ENCODE measurements around the gene LRP1-AS. TPM values are rescaled to one million over a fixed set of nuclear protein-coding genes. Genes with fewer than 3 reads are reported as not detected.

LRP1-AS gene
- total and polyA plus RNA-seq, 2 donors from 2014 or later: not detected

DNA sequence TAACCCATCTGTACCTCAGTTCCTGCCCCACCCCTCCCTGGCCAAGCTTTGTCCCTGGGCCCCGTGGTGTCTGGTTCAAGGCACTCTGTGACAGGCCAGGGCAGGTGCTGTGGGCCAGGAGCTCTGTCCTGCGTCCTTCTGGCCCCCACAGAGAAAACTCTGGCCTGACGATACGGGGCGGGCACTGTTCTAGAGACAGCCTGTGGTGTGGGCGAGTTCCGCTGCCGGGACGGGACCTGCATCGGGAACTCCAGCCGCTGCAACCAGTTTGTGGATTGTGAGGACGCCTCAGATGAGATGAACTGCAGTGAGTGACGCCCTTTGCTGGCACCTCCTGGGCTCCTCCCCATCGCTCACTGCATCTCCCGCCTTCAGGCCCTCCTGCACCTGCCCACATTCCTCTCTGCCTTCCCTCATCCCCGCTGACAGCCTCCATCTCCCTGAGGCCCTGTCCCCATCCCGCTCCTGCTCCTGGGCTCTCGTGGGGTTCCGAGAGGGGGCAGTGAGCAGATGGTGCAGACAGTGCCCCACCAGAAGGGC lies 46.4 kb upstream of the LRP1-AS start:
- FAIRE-seq (no peak), DNase-seq (no peak)
- Histone ChIP-seq H3K4me1 (ENCODE audit: control insufficient read depth in 2 of 3, insufficient read depth in 2 of 3, low read depth in 1 of 3, low read length in 3 of 3) (no peaks in the 10 kb centered on the region), H3K4me3 (ENCODE audit: low read length in 3 of 3) (no peak overlapping the region), H3K36me3 (ENCODE audit: control insufficient read depth in 2 of 3, insufficient read depth in 3 of 3, low read length in 3 of 3) (peaks cover 8 to 33% (median 19%) of the 10 kb centered on the region in 3 donors), H3K9me3 (ENCODE audit: control insufficient read depth in 2 of 3, insufficient read depth in 1 of 3, low read length in 3 of 3) (peaks cover 0 to 2% (median 0%) of the 10 kb centered on the region in 3 donors), H3K27me3 (ENCODE audit: control insufficient read depth, insufficient read depth, low read length) (no peaks in the 10 kb centered on the region), H3K9ac (ENCODE audit: low read length in 3 of 3) (no peak overlapping the region), H3K27ac (ENCODE audit: low read depth in 2 of 2, low read length in 2 of 2) (no peak overlapping the region)
- intact Hi-C loops (cut with DNase I): no loop called here
- TF ChIP-seq, protein P1, sequence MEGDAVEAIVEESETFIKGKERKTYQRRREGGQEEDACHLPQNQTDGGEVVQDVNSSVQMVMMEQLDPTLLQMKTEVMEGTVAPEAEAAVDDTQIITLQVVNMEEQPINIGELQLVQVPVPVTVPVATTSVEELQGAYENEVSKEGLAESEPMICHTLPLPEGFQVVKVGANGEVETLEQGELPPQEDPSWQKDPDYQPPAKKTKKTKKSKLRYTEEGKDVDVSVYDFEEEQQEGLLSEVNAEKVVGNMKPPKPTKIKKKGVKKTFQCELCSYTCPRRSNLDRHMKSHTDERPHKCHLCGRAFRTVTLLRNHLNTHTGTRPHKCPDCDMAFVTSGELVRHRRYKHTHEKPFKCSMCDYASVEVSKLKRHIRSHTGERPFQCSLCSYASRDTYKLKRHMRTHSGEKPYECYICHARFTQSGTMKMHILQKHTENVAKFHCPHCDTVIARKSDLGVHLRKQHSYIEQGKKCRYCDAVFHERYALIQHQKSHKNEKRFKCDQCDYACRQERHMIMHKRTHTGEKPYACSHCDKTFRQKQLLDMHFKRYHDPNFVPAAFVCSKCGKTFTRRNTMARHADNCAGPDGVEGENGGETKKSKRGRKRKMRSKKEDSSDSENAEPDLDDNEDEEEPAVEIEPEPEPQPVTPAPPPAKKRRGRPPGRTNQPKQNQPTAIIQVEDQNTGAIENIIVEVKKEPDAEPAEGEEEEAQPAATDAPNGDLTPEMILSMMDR (IDR thresholded peaks at IDR 0.05; ENCODE audit: borderline replicate concordance, extremely low read depth, insufficient read depth): no peak

DNA sequence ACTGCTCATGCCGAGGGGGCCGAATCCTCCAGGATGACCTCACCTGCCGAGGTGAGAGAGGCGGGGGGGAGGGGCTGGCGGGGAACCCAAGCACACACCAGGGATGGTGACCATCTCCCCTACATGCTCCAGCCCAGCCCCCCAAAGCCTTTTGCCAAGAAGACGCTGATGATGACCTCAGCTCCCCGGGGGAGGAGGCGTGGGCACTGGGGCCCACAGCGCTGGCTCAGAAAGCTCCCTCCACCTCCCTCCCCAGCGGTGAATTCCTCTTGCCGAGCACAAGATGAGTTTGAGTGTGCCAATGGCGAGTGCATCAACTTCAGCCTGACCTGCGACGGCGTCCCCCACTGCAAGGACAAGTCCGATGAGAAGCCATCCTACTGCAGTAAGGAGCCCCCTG lies 45.5 kb upstream of the LRP1-AS start:
- peaks cover 8 to 33% (median 19%) of the 10 kb centered on the region in 3 donors for H3K36me3 ChIP-seq (ENCODE audit: control insufficient read depth in 2 of 3, insufficient read depth in 3 of 3, low read length in 3 of 3)
- no peak overlapping the region for H3K4me3 ChIP-seq (ENCODE audit: low read length in 3 of 3)
- TF ChIP-seq, protein P1 (IDR thresholded peaks at IDR 0.05; ENCODE audit: borderline replicate concordance, extremely low read depth, insufficient read depth): no peak
- intact Hi-C loops (cut with DNase I): no loop called here
- H3K4me1 ChIP-seq (ENCODE audit: control insufficient read depth in 2 of 3, insufficient read depth in 2 of 3, low read depth in 1 of 3, low read length in 3 of 3): no peaks in the 10 kb centered on the region
- peaks cover 0 to 2% (median 0%) of the 10 kb centered on the region in 3 donors for H3K9me3 ChIP-seq (ENCODE audit: control insufficient read depth in 2 of 3, insufficient read depth in 1 of 3, low read length in 3 of 3)
- H3K9ac ChIP-seq (ENCODE audit: low read length in 3 of 3): no peak overlapping the region
- no peak overlapping the region for H3K27ac ChIP-seq (ENCODE audit: low read depth in 2 of 2, low read length in 2 of 2)
- no peaks in the 10 kb centered on the region for H3K27me3 ChIP-seq (ENCODE audit: control insufficient read depth, insufficient read depth, low read length)
- no peak for DNase-seq
- no peak for FAIRE-seq

DNA sequence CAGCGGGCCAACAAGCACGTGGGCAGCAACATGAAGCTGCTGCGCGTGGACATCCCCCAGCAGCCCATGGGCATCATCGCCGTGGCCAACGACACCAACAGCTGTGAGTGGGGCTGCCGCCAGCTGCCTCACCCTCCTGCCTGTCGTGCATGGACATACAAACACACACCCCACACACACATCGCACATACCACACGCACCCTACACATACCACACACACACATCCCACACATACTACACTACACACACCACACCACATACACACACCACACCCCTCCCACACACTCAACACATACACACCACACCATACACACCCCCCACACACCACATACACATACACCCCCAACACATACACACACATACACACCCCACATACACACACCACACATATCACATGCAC lies 44.0 kb upstream of the LRP1-AS start:
- Histone ChIP-seq H3K27me3 (ENCODE audit: control insufficient read depth, insufficient read depth, low read length) (no peaks in the 10 kb centered on the region), H3K9ac (ENCODE audit: low read length in 3 of 3) (no peak overlapping the region), H3K4me1 (ENCODE audit: control insufficient read depth in 2 of 3, insufficient read depth in 2 of 3, low read depth in 1 of 3, low read length in 3 of 3) (no peaks in the 10 kb centered on the region), H3K36me3 (ENCODE audit: control insufficient read depth in 2 of 3, insufficient read depth in 3 of 3, low read length in 3 of 3) (peaks cover 8 to 38% (median 17%) of the 10 kb centered on the region in 3 donors), H3K27ac (ENCODE audit: low read depth in 2 of 2, low read length in 2 of 2) (no peak overlapping the region), H3K9me3 (ENCODE audit: control insufficient read depth in 2 of 3, insufficient read depth in 1 of 3, low read length in 3 of 3) (peaks cover 0 to 2% (median 0%) of the 10 kb centered on the region in 3 donors), H3K4me3 (ENCODE audit: low read length in 3 of 3) (no peak overlapping the region)
- FAIRE-seq (no peak), DNase-seq (no peak)
- intact Hi-C loops (cut with DNase I): no loop called here
- TF ChIP-seq, protein P1 (IDR thresholded peaks at IDR 0.05; ENCODE audit: borderline replicate concordance, extremely low read depth, insufficient read depth): no peak

DNA sequence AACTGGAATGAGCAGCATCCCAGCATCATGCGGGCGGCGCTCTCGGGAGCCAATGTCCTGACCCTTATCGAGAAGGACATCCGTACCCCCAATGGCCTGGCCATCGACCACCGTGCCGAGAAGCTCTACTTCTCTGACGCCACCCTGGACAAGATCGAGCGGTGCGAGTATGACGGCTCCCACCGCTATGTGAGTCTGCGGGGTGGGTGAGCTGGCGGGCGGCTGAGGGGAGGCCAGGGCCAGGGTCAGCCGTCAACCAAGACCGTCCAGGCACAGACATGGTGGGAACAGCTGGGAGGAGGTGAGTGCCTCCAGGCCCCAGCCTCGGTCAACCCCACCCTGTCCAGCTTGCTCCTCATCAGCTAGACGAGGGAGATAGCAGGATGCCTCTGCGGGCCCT lies 43.4 kb upstream of the LRP1-AS start:
- H3K9ac ChIP-seq (ENCODE audit: low read length in 3 of 3): no peak overlapping the region
- H3K27me3 ChIP-seq (ENCODE audit: control insufficient read depth, insufficient read depth, low read length): no peaks in the 10 kb centered on the region
- H3K27ac ChIP-seq (ENCODE audit: low read depth in 2 of 2, low read length in 2 of 2): no peak overlapping the region
- peaks cover 0 to 2% (median 0%) of the 10 kb centered on the region in 3 donors for H3K9me3 ChIP-seq (ENCODE audit: control insufficient read depth in 2 of 3, insufficient read depth in 1 of 3, low read length in 3 of 3)
- peaks cover 8 to 38% (median 17%) of the 10 kb centered on the region in 3 donors for H3K36me3 ChIP-seq (ENCODE audit: control insufficient read depth in 2 of 3, insufficient read depth in 3 of 3, low read length in 3 of 3)
- FAIRE-seq (no peak), DNase-seq (no peak)
- intact Hi-C loops (cut with DNase I): no loop called here
- no peaks in the 10 kb centered on the region for H3K4me1 ChIP-seq (ENCODE audit: control insufficient read depth in 2 of 3, insufficient read depth in 2 of 3, low read depth in 1 of 3, low read length in 3 of 3)
- TF ChIP-seq, protein P1 (IDR thresholded peaks at IDR 0.05; ENCODE audit: borderline replicate concordance, extremely low read depth, insufficient read depth): no peak
- no peak overlapping the region for H3K4me3 ChIP-seq (ENCODE audit: low read length in 3 of 3)

All from kidney (tissue), 14 donors.